A549 (cell line): ENCODE results near the gene YES1. TPM values are rescaled to one million over a fixed set of nuclear protein-coding genes. Genes with fewer than 3 reads are reported as not detected.

Experiments
- ATAC-seq, 2 experiments: fragments of 200-7000 bp in 1 of 2; fragments of >200 bp in 1 of 2; cut with Nextera tagmentation in 1 of 2; cut with Tn5 transposase in 1 of 2; 3 replicates each; pipeline versions ENCODE4 v1.8.0 to v1.9.1; 2018 to 2020; ENCODE audit warnings: mild to moderate bottlenecking in 1 of 2, moderate library complexity in 1 of 2
- CTCF ChIA-PET: fragments of 300-600 bp; sonication (Branson Sonifier 250); formaldehyde crosslinking; extraction: SDS; loops from one replicate; lab custom pipeline; 2021; ENCODE audit warnings: antibody characterized with exemption, inconsistent platforms; lab: Yijun Ruan, JAX
- POLR2A ChIA-PET: fragments of 350-600 bp; formaldehyde crosslinking; extraction: SDS; loops from one replicate; lab custom pipeline; 2021; ENCODE audit warnings: antibody characterized with exemption, inconsistent platforms; lab: Yijun Ruan, JAX
- DNase-seq, 2 experiments: peaks; one replicate each; pipeline versions ENCODE4 v3.0.0 to v3.0.0-alpha.2; 2011 to 2016; ENCODE audit warnings: low read depth in 1 of 2, low spot score in 1 of 2
- FAIRE-seq: peaks from 2 replicates; lab custom pipeline; 2011; peaks lifted over from hg19 to GRCh38; lab: Jason Lieb, UNC
- H3K27ac ChIP-seq, 2 experiments: fragments of >200 bp; sonication (Bioruptor Twin); formaldehyde crosslinking; 3 replicates each; pipeline ENCODE4 v1.5.1; 2016 to 2017
- H3K4me1 ChIP-seq: fragments of >200 bp; sonication (Bioruptor Twin); formaldehyde crosslinking; 3 replicates; pipeline ENCODE4 v1.6.1; 2016
- H3K4me2 ChIP-seq: fragments of >200 bp; sonication (Bioruptor Twin); formaldehyde crosslinking; 3 replicates; pipeline ENCODE4 v1.6.1; 2016
- H3K4me3 ChIP-seq: fragments of >200 bp; sonication (Bioruptor Twin); formaldehyde crosslinking; 3 replicates; pipeline ENCODE4 v1.5.1; 2016
- H3K9me3 ChIP-seq: fragments of >200 bp; sonication (Bioruptor Twin); formaldehyde crosslinking; 3 replicates; pipeline ENCODE4 v1.6.1; 2016
- CBX2 ChIP-seq: fragments of 200-600 bp; sonication (generic); IDR thresholded peaks from 2 replicates; pipeline ENCODE4 v1.6.1; 2016; ENCODE audit warnings: low read depth, mild to moderate bottlenecking, borderline replicate concordance
- CBX8 ChIP-seq: fragments of 200-600 bp; sonication (generic); IDR thresholded peaks from 2 replicates; pipeline ENCODE4 v1.6.1; 2016
- CHD2 ChIP-seq: fragments of 150-350 bp; IDR thresholded peaks from 2 replicates; pipeline ENCODE4 v1.6.1; 2014; ENCODE audit warnings: low read length; ENCODE audit not compliant: partially characterized antibody
- ESRRA ChIP-seq: fragments of 150-350 bp; IDR thresholded peaks from 2 replicates; pipeline ENCODE4 v1.6.1; 2014; ENCODE audit warnings: mild to moderate bottlenecking, low read length, borderline replicate concordance
- FOSL2 ChIP-seq, 2 experiments: fragments of 450-650 bp in 1 of 2; fragments of >200 bp in 1 of 2; sonication (Bioruptor Twin) in 1 of 2; formaldehyde crosslinking; IDR thresholded peaks; 2 replicates each; pipeline versions ENCODE4 v1.5.0 to v1.6.1; 2016 to 2020; ENCODE audit warnings: mild to moderate bottlenecking in 1 of 2, moderate library complexity in 1 of 2
- HES2 ChIP-seq: fragments of >200 bp; sonication (Bioruptor Twin); formaldehyde crosslinking; IDR thresholded peaks from 2 replicates; pipeline ENCODE4 v1.6.1; 2016
- HOXA7 ChIP-seq: fragments of 250-450 bp; sonication (Bioruptor Pico); IDR thresholded peaks from 2 replicates; pipeline ENCODE4 v1.5.0; 2020; ENCODE audit warnings: mild to moderate bottlenecking, moderate library complexity
- HOXB13 ChIP-seq: fragments of 250-450 bp; sonication (Bioruptor Pico); IDR thresholded peaks from 2 replicates; pipeline ENCODE4 v1.5.0; 2020; ENCODE audit warnings: low read depth, mild to moderate bottlenecking, moderate library complexity
- HOXB5 ChIP-seq: fragments of 250-450 bp; sonication (Bioruptor Pico); IDR thresholded peaks from 2 replicates; pipeline ENCODE4 v1.5.0; 2020; ENCODE audit warnings: mild to moderate bottlenecking, moderate library complexity
- JUN ChIP-seq, 2 experiments: fragments of >200 bp; sonication (Bioruptor Twin); formaldehyde crosslinking; IDR thresholded peaks; 2 replicates in 1 of 2; 3 replicates in 1 of 2; pipeline ENCODE4 v1.6.1; 2016 to 2017
- JUNB ChIP-seq: fragments of >200 bp; sonication (Bioruptor Twin); formaldehyde crosslinking; IDR thresholded peaks from 2 replicates; pipeline ENCODE4 v1.6.1; 2016
- MAFK ChIP-seq: fragments of 450-650 bp; IDR thresholded peaks from 2 replicates; pipeline ENCODE4 v1.6.1; 2014; ENCODE audit not compliant: partially characterized antibody
- MAZ ChIP-seq: fragments of 150-350 bp; IDR thresholded peaks from 2 replicates; pipeline ENCODE4 v1.6.1; 2014; ENCODE audit warnings: antibody characterized with exemption, low read depth, low read length, borderline replicate concordance
- MYC ChIP-seq: IDR thresholded peaks from 2 replicates; pipeline ENCODE4 v1.6.1; 2012; ENCODE audit warnings: mild to moderate bottlenecking, inconsistent platforms, low read length, improper control_type of control experiment, borderline replicate concordance
- RARB ChIP-seq: fragments of 250-450 bp; sonication (Bioruptor Pico); IDR thresholded peaks from 2 replicates; pipeline ENCODE4 v1.8.0; 2021; ENCODE audit warnings: mild to moderate bottlenecking, moderate library complexity
- RNF2 ChIP-seq: fragments of 200-600 bp; sonication (generic); IDR thresholded peaks from 2 replicates; pipeline ENCODE4 v1.6.1; 2016; ENCODE audit warnings: low read depth, mild to moderate bottlenecking, antibody characterized with exemption, moderate library complexity, borderline replicate concordance
- SMC3 ChIP-seq: fragments of >200 bp; sonication (Bioruptor Twin); formaldehyde crosslinking; IDR thresholded peaks from 3 replicates; pipeline ENCODE4 v1.6.1; 2018; ENCODE audit warnings: inconsistent platforms
- TFCP2L1 ChIP-seq: fragments of 250-450 bp; sonication (Bioruptor Pico); IDR thresholded peaks from 2 replicates; pipeline ENCODE4 v1.5.0; 2021; ENCODE audit warnings: mild to moderate bottlenecking
- TP53 ChIP-seq: fragments of 250-450 bp; sonication (Bioruptor Pico); IDR thresholded peaks from 2 replicates; pipeline ENCODE4 v1.5.0; 2021; ENCODE audit warnings: mild to moderate bottlenecking, moderate library complexity
- ZNF302 ChIP-seq: fragments of 250-450 bp; sonication (Bioruptor Pico); IDR thresholded peaks from 2 replicates; pipeline ENCODE4 v1.9.0; 2021; ENCODE audit warnings: inconsistent platforms, mild to moderate bottlenecking, moderate library complexity
- WGBS: methylation state at CpG from one replicate; pipeline ENCODE4 v1.1.6; 2017; ENCODE audit errors: missing lambda C conversion rate; 5-methylcytosine and 5-hydroxymethylcytosine counted together
- polyA plus RNA-seq, 4 experiments: library from polyadenylated mRNA; depleted of rRNA in 3 of 4; stranded (reverse); fragments of >200 nt; fragmentation: RNase III in 1 of 4; extraction: RNeasy Plus Mini Kit Qiagen cat#74134 plus additional on column Dnase treatment in 1 of 4; gene quantifications; 2 replicates in 3 of 4; 3 replicates in 1 of 4; pipeline ENCODE4 v1.2.3, GENCODE V29; 2011 to 2017
- TF ChIP-seq, protein P1 (sequence below): fragments of >200 bp; sonication (Bioruptor Twin); formaldehyde crosslinking; IDR thresholded peaks from 3 replicates; pipeline ENCODE4 v1.6.1; 2016
- TF ChIP-seq, protein P2 (sequence below): fragments of >200 bp; sonication (Bioruptor Twin); formaldehyde crosslinking; IDR thresholded peaks from 3 replicates; pipeline ENCODE4 v1.5.1; 2016
- TF ChIP-seq, protein P3 (sequence below): fragments of 200-600 bp; sonication (generic); IDR thresholded peaks from 2 replicates; pipeline ENCODE4 v1.6.1; 2016; ENCODE audit warnings: antibody characterized with exemption, mild to moderate bottlenecking, moderate library complexity
- TF ChIP-seq, protein P4 (sequence below): IDR thresholded peaks from 2 replicates; pipeline ENCODE4 v1.6.1; 2012
- TF ChIP-seq, protein P5 (sequence below): fragments of 250-450 bp; sonication (Bioruptor Pico); IDR thresholded peaks from 2 replicates; pipeline ENCODE4 v1.5.0; 2021; ENCODE audit warnings: mild to moderate bottlenecking, moderate library complexity, borderline replicate concordance

YES1 gene
- polyA plus RNA-seq, 2 of the 4 experiments (the other 2 are of a cell fraction): 22.6 to 32.1 TPM

- no peak overlapping the region for H3K4me2 ChIP-seq
- no peak for ATAC-seq
- ChIA-PET CTCF (interaction anchor here (1.1 to 1.5 kb wide), 2 partner anchors 23 to 24 kb away, joined by 3 to 4 read pairs; no protein-coding TSS in a partner anchor), POLR2A (no interaction called here)
- 90% methylated on average over 5 of the region's 5 CpGs for WGBS
- H3K27ac ChIP-seq: no peak overlapping the region
- H3K4me3 ChIP-seq: no peak overlapping the region
- no peaks in the 10 kb centered on the region for H3K9me3 ChIP-seq
- DNase-seq: no peak
- TF ChIP-seq TFCP2L1 (CRISPR knock-in tag) (no peak), ESRRA (no peak), CBX2 (no peak), JUN (IDR thresholded peaks at IDR 0.05) (no peak), TP53 (CRISPR knock-in tag) (no peak), CHD2 (no peak), MAFK (no peak), ZNF302 (no peak), MYC (no peak), FOSL2 (IDR thresholded peaks at IDR 0.05) (no peak), FOSL2 (CRISPR knock-in tag; IDR thresholded peaks at IDR 0.05) (no peak)
- TF ChIP-seq, protein P1, sequence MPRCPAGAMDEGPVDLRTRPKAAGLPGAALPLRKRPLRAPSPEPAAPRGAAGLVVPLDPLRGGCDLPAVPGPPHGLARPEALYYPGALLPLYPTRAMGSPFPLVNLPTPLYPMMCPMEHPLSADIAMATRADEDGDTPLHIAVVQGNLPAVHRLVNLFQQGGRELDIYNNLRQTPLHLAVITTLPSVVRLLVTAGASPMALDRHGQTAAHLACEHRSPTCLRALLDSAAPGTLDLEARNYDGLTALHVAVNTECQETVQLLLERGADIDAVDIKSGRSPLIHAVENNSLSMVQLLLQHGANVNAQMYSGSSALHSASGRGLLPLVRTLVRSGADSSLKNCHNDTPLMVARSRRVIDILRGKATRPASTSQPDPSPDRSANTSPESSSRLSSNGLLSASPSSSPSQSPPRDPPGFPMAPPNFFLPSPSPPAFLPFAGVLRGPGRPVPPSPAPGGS: no peak
- TF ChIP-seq, protein P2, sequence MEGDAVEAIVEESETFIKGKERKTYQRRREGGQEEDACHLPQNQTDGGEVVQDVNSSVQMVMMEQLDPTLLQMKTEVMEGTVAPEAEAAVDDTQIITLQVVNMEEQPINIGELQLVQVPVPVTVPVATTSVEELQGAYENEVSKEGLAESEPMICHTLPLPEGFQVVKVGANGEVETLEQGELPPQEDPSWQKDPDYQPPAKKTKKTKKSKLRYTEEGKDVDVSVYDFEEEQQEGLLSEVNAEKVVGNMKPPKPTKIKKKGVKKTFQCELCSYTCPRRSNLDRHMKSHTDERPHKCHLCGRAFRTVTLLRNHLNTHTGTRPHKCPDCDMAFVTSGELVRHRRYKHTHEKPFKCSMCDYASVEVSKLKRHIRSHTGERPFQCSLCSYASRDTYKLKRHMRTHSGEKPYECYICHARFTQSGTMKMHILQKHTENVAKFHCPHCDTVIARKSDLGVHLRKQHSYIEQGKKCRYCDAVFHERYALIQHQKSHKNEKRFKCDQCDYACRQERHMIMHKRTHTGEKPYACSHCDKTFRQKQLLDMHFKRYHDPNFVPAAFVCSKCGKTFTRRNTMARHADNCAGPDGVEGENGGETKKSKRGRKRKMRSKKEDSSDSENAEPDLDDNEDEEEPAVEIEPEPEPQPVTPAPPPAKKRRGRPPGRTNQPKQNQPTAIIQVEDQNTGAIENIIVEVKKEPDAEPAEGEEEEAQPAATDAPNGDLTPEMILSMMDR: no peak
- H3K4me1 ChIP-seq: peaks cover 8% of the 10 kb centered on the region; the same call in 2 of the 3 replicates
- FAIRE-seq: no peak
Measured at GRCh38 chr18:808086-808485, 4.0 kb downstream of the YES1 start.

GRCh38 chr18:805755-806110 is 6.3 kb downstream of the YES1 start:
- Histone ChIP-seq H3K4me1 (peaks cover 8% of the 10 kb centered on the region; the same call in 2 of the 3 replicates), H3K4me3 (no peak overlapping the region), H3K27ac (no peak overlapping the region), H3K9me3 (no peaks in the 10 kb centered on the region), H3K4me2 (peak overlapping the region; percentile 40)
- ChIA-PET POLR2A (no interaction called here), CTCF (interaction anchor here (1.0 kb wide), 1 partner anchor 25 kb away, joined by 3 read pairs; no protein-coding TSS in a partner anchor)
- ATAC-seq (no peak), DNase-seq (no peak), FAIRE-seq (no peak)
- WGBS: 68% methylated on average over 2 of the region's 2 CpGs
- TF ChIP-seq, protein P3, sequence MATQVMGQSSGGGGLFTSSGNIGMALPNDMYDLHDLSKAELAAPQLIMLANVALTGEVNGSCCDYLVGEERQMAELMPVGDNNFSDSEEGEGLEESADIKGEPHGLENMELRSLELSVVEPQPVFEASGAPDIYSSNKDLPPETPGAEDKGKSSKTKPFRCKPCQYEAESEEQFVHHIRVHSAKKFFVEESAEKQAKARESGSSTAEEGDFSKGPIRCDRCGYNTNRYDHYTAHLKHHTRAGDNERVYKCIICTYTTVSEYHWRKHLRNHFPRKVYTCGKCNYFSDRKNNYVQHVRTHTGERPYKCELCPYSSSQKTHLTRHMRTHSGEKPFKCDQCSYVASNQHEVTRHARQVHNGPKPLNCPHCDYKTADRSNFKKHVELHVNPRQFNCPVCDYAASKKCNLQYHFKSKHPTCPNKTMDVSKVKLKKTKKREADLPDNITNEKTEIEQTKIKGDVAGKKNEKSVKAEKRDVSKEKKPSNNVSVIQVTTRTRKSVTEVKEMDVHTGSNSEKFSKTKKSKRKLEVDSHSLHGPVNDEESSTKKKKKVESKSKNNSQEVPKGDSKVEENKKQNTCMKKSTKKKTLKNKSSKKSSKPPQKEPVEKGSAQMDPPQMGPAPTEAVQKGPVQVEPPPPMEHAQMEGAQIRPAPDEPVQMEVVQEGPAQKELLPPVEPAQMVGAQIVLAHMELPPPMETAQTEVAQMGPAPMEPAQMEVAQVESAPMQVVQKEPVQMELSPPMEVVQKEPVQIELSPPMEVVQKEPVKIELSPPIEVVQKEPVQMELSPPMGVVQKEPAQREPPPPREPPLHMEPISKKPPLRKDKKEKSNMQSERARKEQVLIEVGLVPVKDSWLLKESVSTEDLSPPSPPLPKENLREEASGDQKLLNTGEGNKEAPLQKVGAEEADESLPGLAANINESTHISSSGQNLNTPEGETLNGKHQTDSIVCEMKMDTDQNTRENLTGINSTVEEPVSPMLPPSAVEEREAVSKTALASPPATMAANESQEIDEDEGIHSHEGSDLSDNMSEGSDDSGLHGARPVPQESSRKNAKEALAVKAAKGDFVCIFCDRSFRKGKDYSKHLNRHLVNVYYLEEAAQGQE: no peak
- TF ChIP-seq CBX8 (no peak), HOXA7 (CRISPR knock-in tag) (no peak), HOXB13 (CRISPR knock-in tag) (no peak), JUNB (no peak), HES2 (no peak), TP53 (CRISPR knock-in tag) (no peak), MAZ (no peak), SMC3 (no peak), RNF2 (no peak), HOXB5 (CRISPR knock-in tag) (no peak), RARB (no peak)
- TF ChIP-seq, protein P2: no peak
- TF ChIP-seq, protein P4, sequence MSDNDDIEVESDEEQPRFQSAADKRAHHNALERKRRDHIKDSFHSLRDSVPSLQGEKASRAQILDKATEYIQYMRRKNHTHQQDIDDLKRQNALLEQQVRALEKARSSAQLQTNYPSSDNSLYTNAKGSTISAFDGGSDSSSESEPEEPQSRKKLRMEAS: no peak
- TF ChIP-seq, protein P5, sequence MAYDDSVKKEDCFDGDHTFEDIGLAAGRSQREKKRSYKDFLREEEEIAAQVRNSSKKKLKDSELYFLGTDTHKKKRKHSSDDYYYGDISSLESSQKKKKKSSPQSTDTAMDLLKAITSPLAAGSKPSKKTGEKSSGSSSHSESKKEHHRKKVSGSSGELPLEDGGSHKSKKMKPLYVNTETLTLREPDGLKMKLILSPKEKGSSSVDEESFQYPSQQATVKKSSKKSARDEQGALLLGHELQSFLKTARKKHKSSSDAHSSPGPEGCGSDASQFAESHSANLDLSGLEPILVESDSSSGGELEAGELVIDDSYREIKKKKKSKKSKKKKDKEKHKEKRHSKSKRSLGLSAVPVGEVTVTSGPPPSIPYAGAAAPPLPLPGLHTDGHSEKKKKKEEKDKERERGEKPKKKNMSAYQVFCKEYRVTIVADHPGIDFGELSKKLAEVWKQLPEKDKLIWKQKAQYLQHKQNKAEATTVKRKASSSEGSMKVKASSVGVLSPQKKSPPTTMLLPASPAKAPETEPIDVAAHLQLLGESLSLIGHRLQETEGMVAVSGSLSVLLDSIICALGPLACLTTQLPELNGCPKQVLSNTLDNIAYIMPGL: no peak
